Smooth muscle cell (in vitro differentiated cells): Measurements from ENCODE around the gene ANO7. TPM values are rescaled to one million over a fixed set of nuclear protein-coding genes. Genes with fewer than 3 reads are reported as not detected.

Experiments
- DNase-seq: peaks from one replicate; lab custom pipeline; 2025; ENCODE audit not compliant: unreplicated experiment; lab: John Stamatoyannopoulos, UW
- H2AFZ ChIP-seq: fragments of 200-600 bp; sonication (generic); 2 replicates; pipeline ENCODE4 v1.6.0; 2016; ENCODE audit warnings: antibody characterized with exemption, low read depth, mild to moderate bottlenecking
- H3F3A ChIP-seq: fragments of 200-600 bp; sonication (generic); 2 replicates; pipeline ENCODE4 v1.6.0; 2017; ENCODE audit warnings: antibody characterized with exemption, low read depth
- H3K27ac ChIP-seq: fragments of 200-600 bp; sonication (generic); 2 replicates; pipeline ENCODE4 v1.5.1; 2016; ENCODE audit warnings: low read depth, mild to moderate bottlenecking
- H3K27me3 ChIP-seq: fragments of 200-600 bp; sonication (generic); 2 replicates; pipeline ENCODE4 v1.6.1; 2016; ENCODE audit warnings: low read depth, mild to moderate bottlenecking
- H3K36me3 ChIP-seq: fragments of 200-600 bp; sonication (generic); 2 replicates; pipeline ENCODE4 v1.5.1; 2016; ENCODE audit warnings: low read depth
- H3K4me1 ChIP-seq: fragments of 200-600 bp; sonication (generic); 2 replicates; pipeline ENCODE4 v1.5.1; 2016; ENCODE audit warnings: low read depth
- H3K4me2 ChIP-seq: fragments of 200-600 bp; sonication (generic); 2 replicates; pipeline ENCODE4 v1.6.0; 2016; ENCODE audit warnings: mild to moderate bottlenecking
- H3K4me3 ChIP-seq: fragments of 200-600 bp; sonication (generic); 2 replicates; pipeline ENCODE4 v1.5.1; 2016; ENCODE audit warnings: mild to moderate bottlenecking
- H3K79me2 ChIP-seq: fragments of 200-600 bp; sonication (generic); 2 replicates; pipeline ENCODE4 v1.6.0; 2016; ENCODE audit warnings: low read depth, mild to moderate bottlenecking
- H3K9ac ChIP-seq: fragments of 200-600 bp; sonication (generic); 2 replicates; pipeline ENCODE4 v1.6.0; 2016; ENCODE audit warnings: low read depth
- H3K9me3 ChIP-seq: fragments of 200-600 bp; sonication (generic); replicated peaks from 2 replicates; pipeline ENCODE4 v1.5.1; 2016; ENCODE audit warnings: low read depth
- H4K20me1 ChIP-seq: fragments of 200-600 bp; sonication (generic); 2 replicates; pipeline ENCODE4 v1.6.0; 2016; ENCODE audit warnings: low read depth
- WGBS: methylation state at CpG from one replicate; pipeline ENCODE4 v1.1.7; 2016; ENCODE audit warnings: low lambda C conversion rate; 5-methylcytosine and 5-hydroxymethylcytosine counted together
- polyA plus RNA-seq: library from polyadenylated mRNA; unstranded; fragments of >200 nt; fragmentation: Nextera tagmentation; extraction: Ambion mirVana; gene quantifications from 2 replicates; pipeline ENCODE4 v1.2.1, GENCODE V29; 2016
- total RNA-seq: library from RNA; depleted of rRNA; stranded (reverse); fragments of >200 nt; gene quantifications from 2 replicates; pipeline ENCODE4 v1.2.3, GENCODE V29; 2014
- TF ChIP-seq, protein P1 (sequence below): fragments of 200-600 bp; sonication (generic); IDR thresholded peaks from 2 replicates; pipeline ENCODE4 v1.5.1; 2017; ENCODE audit warnings: borderline replicate concordance, mild to moderate bottlenecking, antibody characterized with exemption; ENCODE audit not compliant: insufficient read depth, poor library complexity, severe bottlenecking

Gene ANO7
- total and polyA plus RNA-seq, 2 experiments from 2014 or later = 1.3 to 1.4 TPM

DNA sequence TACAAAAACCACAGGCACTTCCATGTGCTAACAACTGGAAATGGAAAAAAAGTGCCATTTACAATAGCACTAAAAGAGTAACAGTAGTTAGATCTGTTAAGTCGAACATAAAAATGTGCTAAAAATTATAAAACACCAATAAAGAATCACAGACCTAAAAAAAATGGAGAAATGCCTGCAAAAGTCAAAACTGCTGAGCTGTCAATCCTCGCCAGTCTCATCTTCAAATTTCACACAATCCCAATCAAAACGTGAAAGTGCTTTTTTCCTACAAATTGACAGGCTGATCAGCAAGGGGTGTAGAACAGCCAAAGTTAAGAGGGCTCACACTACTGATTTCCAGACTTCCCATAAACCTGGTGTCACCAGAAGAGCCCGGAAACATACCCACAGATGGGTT is 53.2 kb downstream of the ANO7 start:
- H3K4me1 ChIP-seq = no peaks in the 10 kb centered on the region
- peaks cover 100% of the 10 kb centered on the region for H4K20me1 ChIP-seq
- DNase-seq = no peak
- TF ChIP-seq, protein P1, sequence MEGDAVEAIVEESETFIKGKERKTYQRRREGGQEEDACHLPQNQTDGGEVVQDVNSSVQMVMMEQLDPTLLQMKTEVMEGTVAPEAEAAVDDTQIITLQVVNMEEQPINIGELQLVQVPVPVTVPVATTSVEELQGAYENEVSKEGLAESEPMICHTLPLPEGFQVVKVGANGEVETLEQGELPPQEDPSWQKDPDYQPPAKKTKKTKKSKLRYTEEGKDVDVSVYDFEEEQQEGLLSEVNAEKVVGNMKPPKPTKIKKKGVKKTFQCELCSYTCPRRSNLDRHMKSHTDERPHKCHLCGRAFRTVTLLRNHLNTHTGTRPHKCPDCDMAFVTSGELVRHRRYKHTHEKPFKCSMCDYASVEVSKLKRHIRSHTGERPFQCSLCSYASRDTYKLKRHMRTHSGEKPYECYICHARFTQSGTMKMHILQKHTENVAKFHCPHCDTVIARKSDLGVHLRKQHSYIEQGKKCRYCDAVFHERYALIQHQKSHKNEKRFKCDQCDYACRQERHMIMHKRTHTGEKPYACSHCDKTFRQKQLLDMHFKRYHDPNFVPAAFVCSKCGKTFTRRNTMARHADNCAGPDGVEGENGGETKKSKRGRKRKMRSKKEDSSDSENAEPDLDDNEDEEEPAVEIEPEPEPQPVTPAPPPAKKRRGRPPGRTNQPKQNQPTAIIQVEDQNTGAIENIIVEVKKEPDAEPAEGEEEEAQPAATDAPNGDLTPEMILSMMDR = no peak
- no peak overlapping the region for H3K9ac ChIP-seq
- peaks cover 44% of the 10 kb centered on the region for H3K36me3 ChIP-seq
- H3K4me2 ChIP-seq = no peak overlapping the region
- H3K27ac ChIP-seq = no peak overlapping the region
- H3K27me3 ChIP-seq = no peaks in the 10 kb centered on the region
- 90% methylated on average over 4 of the region's 4 CpGs for WGBS
- H3F3A ChIP-seq = peaks cover 47% of the 10 kb centered on the region
- no peaks in the 10 kb centered on the region for H3K9me3 ChIP-seq
- peaks cover 82% of the 10 kb centered on the region for H3K79me2 ChIP-seq
- no peak overlapping the region for H2AFZ ChIP-seq
- H3K4me3 ChIP-seq = no peak overlapping the region

DNA sequence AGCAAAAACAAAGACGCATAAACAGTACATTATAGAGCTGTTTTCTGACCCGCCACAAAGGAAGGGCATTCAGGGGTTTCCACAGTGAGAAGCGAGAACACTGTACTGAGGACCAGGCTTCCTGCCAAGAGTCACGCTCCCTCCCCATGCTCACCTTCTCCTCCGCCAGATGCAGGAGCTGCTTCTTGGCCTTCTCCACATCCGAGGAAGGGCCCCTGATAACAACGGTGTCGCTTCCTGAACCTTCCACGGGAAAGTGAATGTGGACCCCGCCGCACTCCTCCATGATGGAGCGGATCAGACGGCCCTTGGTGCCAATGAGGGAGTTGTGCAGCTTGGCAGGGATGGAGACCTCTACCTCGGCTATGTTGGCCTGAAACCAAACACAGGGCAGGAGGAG is 53.8 kb downstream of the ANO7 start:
- no peaks in the 10 kb centered on the region for H3K27me3 ChIP-seq
- H3K9ac ChIP-seq = no peak overlapping the region
- H3K79me2 ChIP-seq = peaks cover 87% of the 10 kb centered on the region
- H3K9me3 ChIP-seq = no peaks in the 10 kb centered on the region
- H3K4me1 ChIP-seq = no peaks in the 10 kb centered on the region
- no peak overlapping the region for H3K4me2 ChIP-seq
- H2AFZ ChIP-seq = no peak overlapping the region
- 96% methylated on average over 14 of the region's 14 CpGs for WGBS
- no peak for DNase-seq
- peaks cover 44% of the 10 kb centered on the region for H3K36me3 ChIP-seq
- no peak overlapping the region for H3K4me3 ChIP-seq
- peaks cover 100% of the 10 kb centered on the region for H4K20me1 ChIP-seq
- no peak overlapping the region for H3K27ac ChIP-seq
- TF ChIP-seq, protein P1 = no peak
- H3F3A ChIP-seq = peaks cover 48% of the 10 kb centered on the region

- TF ChIP-seq, protein P1 = no peak
- H3K27ac ChIP-seq = no peak overlapping the region
- no peaks in the 10 kb centered on the region for H3K9me3 ChIP-seq
- H4K20me1 ChIP-seq = peaks cover 100% of the 10 kb centered on the region
- H2AFZ ChIP-seq = no peak overlapping the region
- H3K9ac ChIP-seq = no peak overlapping the region
- H3K27me3 ChIP-seq = no peaks in the 10 kb centered on the region
- peaks cover 42% of the 10 kb centered on the region for H3F3A ChIP-seq
- peaks cover 82% of the 10 kb centered on the region for H3K79me2 ChIP-seq
- H3K36me3 ChIP-seq = peaks cover 41% of the 10 kb centered on the region
- DNase-seq = no peak
- no peak overlapping the region for H3K4me2 ChIP-seq
- no peaks in the 10 kb centered on the region for H3K4me1 ChIP-seq
- H3K4me3 ChIP-seq = no peak overlapping the region
- 98% methylated on average over 6 of the region's 6 CpGs for WGBS
These were observed 55.9 kb downstream of the ANO7 start for GRCh38 chr2:241244368-241244767.

DNA sequence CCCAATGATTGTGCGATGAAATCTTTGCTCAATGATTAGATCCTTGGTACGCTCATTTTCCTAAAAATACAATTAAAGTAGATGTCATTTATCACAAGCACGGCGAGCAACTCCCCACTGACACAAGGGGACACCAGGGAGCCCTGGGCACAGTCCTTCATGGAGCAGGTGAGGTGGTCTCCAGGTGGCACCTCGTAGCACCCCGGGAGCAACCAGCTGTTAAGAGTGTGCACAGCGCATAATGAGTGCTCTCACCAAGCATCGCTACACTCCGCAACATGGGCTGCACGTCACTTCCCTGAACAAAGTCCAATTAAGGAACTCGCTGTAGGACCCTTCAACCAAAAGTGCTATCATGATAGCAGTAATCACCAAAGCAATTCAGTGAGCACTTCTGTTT is 59.8 kb downstream of the ANO7 start:
- H3K27me3 ChIP-seq = no peaks in the 10 kb centered on the region
- TF ChIP-seq, protein P1 = no peak
- H3F3A ChIP-seq = peaks cover 37% of the 10 kb centered on the region
- no peak overlapping the region for H3K27ac ChIP-seq
- H3K4me1 ChIP-seq = no peaks in the 10 kb centered on the region
- H4K20me1 ChIP-seq = peaks cover 100% of the 10 kb centered on the region
- H3K4me3 ChIP-seq = no peak overlapping the region
- peaks cover 51% of the 10 kb centered on the region for H3K36me3 ChIP-seq
- no peak overlapping the region for H3K4me2 ChIP-seq
- no peaks in the 10 kb centered on the region for H3K9me3 ChIP-seq
- no peak overlapping the region for H2AFZ ChIP-seq
- H3K79me2 ChIP-seq = peaks cover 94% of the 10 kb centered on the region
- WGBS = 98% methylated on average over 11 of the region's 11 CpGs
- no peak for DNase-seq
- H3K9ac ChIP-seq = no peak overlapping the region
